Measurements from ENCODE around the gene C2CD2L. TPM values are rescaled to one million over a fixed set of nuclear protein-coding genes. Genes with fewer than 3 reads are reported as not detected.

C2CD2L gene
- total RNA-seq, 1 experiment from 2014 or later, result 5.6 TPM

GRCh38 chr11:119121811-119122124, 14.6 kb downstream of the C2CD2L start:
- peak overlapping the region; percentile 93 to 94 for H3K4me3 Mint-ChIP-seq
- H3K4me2 ChIP-seq (ENCODE audit: insufficient read depth, insufficient read length, low read length), result peak overlapping the region; percentile 74
- H2AK5ac ChIP-seq (ENCODE audit: insufficient read length, low read length), result no peak overlapping the region
- no peak overlapping the region for H2BK12ac ChIP-seq (ENCODE audit: insufficient read length, low read depth, low read length)
- H3K79me1 ChIP-seq (ENCODE audit: insufficient read depth, low read depth, low read length, poor library complexity, severe bottlenecking), result peaks cover 6% of the 10 kb centered on the region
- H3K56ac ChIP-seq (ENCODE audit: insufficient read length, low read depth, low read length), result no peak overlapping the region
- H4K5ac ChIP-seq (ENCODE audit: insufficient read length, low read depth, low read length), result no peak overlapping the region
- no peak overlapping the region for H4K8ac ChIP-seq (replicated peaks; ENCODE audit: insufficient read length, low read depth, low read length)
- H3K9ac ChIP-seq (ENCODE audit: extremely low read depth, insufficient read length, low read length), result peak overlapping the region; percentile 71
- H4K91ac ChIP-seq (ENCODE audit: insufficient read length, low read depth, low read length), result no peak overlapping the region
- no peaks in the 10 kb centered on the region for H3K9me3 ChIP-seq (ENCODE audit: control insufficient read depth, low read depth, low read length)
- TF ChIP-seq, protein P1, sequence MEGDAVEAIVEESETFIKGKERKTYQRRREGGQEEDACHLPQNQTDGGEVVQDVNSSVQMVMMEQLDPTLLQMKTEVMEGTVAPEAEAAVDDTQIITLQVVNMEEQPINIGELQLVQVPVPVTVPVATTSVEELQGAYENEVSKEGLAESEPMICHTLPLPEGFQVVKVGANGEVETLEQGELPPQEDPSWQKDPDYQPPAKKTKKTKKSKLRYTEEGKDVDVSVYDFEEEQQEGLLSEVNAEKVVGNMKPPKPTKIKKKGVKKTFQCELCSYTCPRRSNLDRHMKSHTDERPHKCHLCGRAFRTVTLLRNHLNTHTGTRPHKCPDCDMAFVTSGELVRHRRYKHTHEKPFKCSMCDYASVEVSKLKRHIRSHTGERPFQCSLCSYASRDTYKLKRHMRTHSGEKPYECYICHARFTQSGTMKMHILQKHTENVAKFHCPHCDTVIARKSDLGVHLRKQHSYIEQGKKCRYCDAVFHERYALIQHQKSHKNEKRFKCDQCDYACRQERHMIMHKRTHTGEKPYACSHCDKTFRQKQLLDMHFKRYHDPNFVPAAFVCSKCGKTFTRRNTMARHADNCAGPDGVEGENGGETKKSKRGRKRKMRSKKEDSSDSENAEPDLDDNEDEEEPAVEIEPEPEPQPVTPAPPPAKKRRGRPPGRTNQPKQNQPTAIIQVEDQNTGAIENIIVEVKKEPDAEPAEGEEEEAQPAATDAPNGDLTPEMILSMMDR (conservative IDR thresholded peaks at IDR 0.05), result no peak
- no peak overlapping the region for H3T11ph ChIP-seq (ENCODE audit: low read length)
- no CpG with 5 or more reads among the region's 20 CpGs for WGBS (ENCODE audit: extremely low coverage, insufficient read length, low lambda C conversion rate)
- no peaks in the 10 kb centered on the region; the same call in 1 of the 2 replicates for H3K27me3 Mint-ChIP-seq (ENCODE audit: low read depth)
- peaks cover 9% of the 10 kb centered on the region for H3K23me2 ChIP-seq (ENCODE audit: insufficient read length, low read depth, low read length, poor library complexity, severe bottlenecking)
- H2BK5ac ChIP-seq (ENCODE audit: insufficient read length, low read length), result no peak overlapping the region
- DNase-seq, result no peak
- peaks cover 8% of the 10 kb centered on the region for H3K79me2 ChIP-seq (ENCODE audit: insufficient read depth, low read length)
- peaks cover 4% of the 10 kb centered on the region; the same call in 1 of the 2 replicates for H3K4me1 ChIP-seq (ENCODE audit: insufficient read depth, low read length)
- H3K27ac Mint-ChIP-seq, result peak overlapping the region; percentile 0 to 62 (median 52); a peak in 6 of 7 replicates
- H3K9me3 Mint-ChIP-seq, result no peaks in the 10 kb centered on the region; a peak in 1 of 5 replicates
- H3K14ac ChIP-seq (ENCODE audit: insufficient read depth, low read length), result no peak overlapping the region; the same call in 1 of the 2 replicates
- H3K23ac ChIP-seq (ENCODE audit: insufficient read length, low read depth, low read length), result no peak overlapping the region
- H3K4me1 Mint-ChIP-seq, result peaks cover 18 to 20% of the 10 kb centered on the region in 2 experiments
- no peak overlapping the region for H2BK15ac ChIP-seq (ENCODE audit: low read depth, low read length)
- no peaks in the 10 kb centered on the region for H4K20me1 ChIP-seq (ENCODE audit: control insufficient read depth, insufficient read depth, insufficient read length)
- H3K36me3 Mint-ChIP-seq (ENCODE audit: insufficient read depth in 1 of 3, low read depth in 3 of 3), result peaks cover 0 to 18% (median 17%) of the 10 kb centered on the region in 3 experiments; a peak in 6 of 7 replicates
- H2BK20ac ChIP-seq (ENCODE audit: low read depth, low read length, poor library complexity, severe bottlenecking), result no peak overlapping the region
- no peak overlapping the region for H3K27ac ChIP-seq (ENCODE audit: insufficient read length, low read depth, low read length)
- H3K27me3 ChIP-seq (ENCODE audit: insufficient read depth, low read length), result no peaks in the 10 kb centered on the region
- no peak overlapping the region for H2BK120ac ChIP-seq (ENCODE audit: low read depth, low read length, poor library complexity, severe bottlenecking)
- no peak overlapping the region for H3K4ac ChIP-seq (ENCODE audit: low read depth, low read length)
- H2AFZ ChIP-seq (ENCODE audit: low read length), result no peak overlapping the region
- no peak overlapping the region for H3K18ac ChIP-seq (ENCODE audit: insufficient read length, low read depth, low read length)

Data from H9 (cell line).